AG09319 (cell line): ENCODE data around the gene HOXA6.

Experiments used
- DNase-seq: peaks from one replicate; pipeline ENCODE4 v3.0.0-alpha.2; 2010; ENCODE audit warnings: low read depth; ENCODE audit errors: extremely low read depth
- CTCF ChIP-seq: IDR thresholded peaks from 2 replicates; pipeline ENCODE4 v1.5.1; 2011; ENCODE audit warnings: low read depth, mild to moderate bottlenecking, inconsistent platforms, low read length, moderate library complexity

HOXA6 gene

GRCh38 chr7:27156916-27157701, 9.5 kb upstream of the HOXA6 start:
- no peak for DNase-seq
- no peak for TF ChIP-seq CTCF

- no peak for TF ChIP-seq CTCF
- DNase-seq, result no peak
Observed at GRCh38 chr7:27156508-27156898, 8.9 kb upstream of the HOXA6 start, which contains the start of gene HOXA7. HOXA7 (minus strand) TSS chr7:27156675; CDS start chr7:27156545, 130 bp downstream.

- DNase-seq, result no peak
- no peak for TF ChIP-seq CTCF
Observed at GRCh38 chr7:27155816-27156507, 8.4 kb upstream of the HOXA6 start.

GRCh38 chr7:27154901-27155815, 7.6 kb upstream of the HOXA6 start:
- TF ChIP-seq CTCF, result no peak
- no peak for DNase-seq

GRCh38 chr7:27154369-27154768, 6.8 kb upstream of the HOXA6 start:
- DNase-seq, result no peak
- TF ChIP-seq CTCF, result no peak

GRCh38 chr7:27153526-27153925, 6.0 kb upstream of the HOXA6 start:
- TF ChIP-seq CTCF, result no peak
- no peak for DNase-seq
